Ascending aorta (tissue), 2 donors: ENCODE measurements around the gene EFNB2. TPM values are rescaled to one million over a fixed set of nuclear protein-coding genes. Genes with fewer than 3 reads are reported as not detected.

Experiments used
- DNase-seq, 2 donors: peaks; one replicate each; pipeline ENCODE4 v3.0.0-alpha.2; 2019; ENCODE audit warnings: low spot score in 2 of 2
- H3K27ac ChIP-seq, 2 donors: fragments of 200-600 bp; sonication (generic); one replicate each; pipeline ENCODE4 v1.5.1; 2016 to 2017; ENCODE audit warnings: mild to moderate bottlenecking in 1 of 2
- H3K27me3 ChIP-seq: fragments of 200-600 bp; sonication (generic); one replicate; pipeline ENCODE4 v1.5.1; 2017
- H3K36me3 ChIP-seq, 2 donors: fragments of 200-600 bp; sonication (generic); one replicate each; pipeline ENCODE4 v1.5.1; 2016
- H3K4me1 ChIP-seq, 2 donors: fragments of 200-600 bp; sonication (generic); one replicate each; pipeline ENCODE4 v1.5.1; 2016 to 2017; ENCODE audit warnings: mild to moderate bottlenecking in 1 of 2
- H3K4me3 ChIP-seq, 2 donors: fragments of 200-600 bp; sonication (generic); one replicate each; pipeline ENCODE4 v1.5.1; 2016 to 2017; ENCODE audit warnings: mild to moderate bottlenecking in 1 of 2
- H3K9me3 ChIP-seq, 2 donors: fragments of 200-600 bp; sonication (generic); one replicate each; pipeline ENCODE4 v1.5.1; 2016
- intact Hi-C: fragments of 100-400 bp; cut with DNase I; formaldehyde crosslinking; loops from one replicate; pipeline ENCODE4 v1.15.1; 2023
- total RNA-seq: library from RNA; depleted of rRNA; stranded (reverse); fragments of >200 nt; gene quantifications from one replicate; pipeline ENCODE4 v1.1.0, GENCODE V29; 2016
- TF ChIP-seq, protein P1 (sequence below), 3 experiments: fragments of 200-600 bp in 2 of 3; fragments of 450-650 bp in 1 of 3; sonication (generic) in 2 of 3; IDR thresholded peaks; one replicate each; pipeline ENCODE4 v1.5.1; 2016 to 2019; ENCODE audit warnings: antibody characterized with exemption in 3 of 3, mild to moderate bottlenecking in 1 of 3, moderate library complexity in 1 of 3

The EFNB2 gene
- total RNA-seq, 1 donor from 2014 or later: 38.0 TPM

DNA sequence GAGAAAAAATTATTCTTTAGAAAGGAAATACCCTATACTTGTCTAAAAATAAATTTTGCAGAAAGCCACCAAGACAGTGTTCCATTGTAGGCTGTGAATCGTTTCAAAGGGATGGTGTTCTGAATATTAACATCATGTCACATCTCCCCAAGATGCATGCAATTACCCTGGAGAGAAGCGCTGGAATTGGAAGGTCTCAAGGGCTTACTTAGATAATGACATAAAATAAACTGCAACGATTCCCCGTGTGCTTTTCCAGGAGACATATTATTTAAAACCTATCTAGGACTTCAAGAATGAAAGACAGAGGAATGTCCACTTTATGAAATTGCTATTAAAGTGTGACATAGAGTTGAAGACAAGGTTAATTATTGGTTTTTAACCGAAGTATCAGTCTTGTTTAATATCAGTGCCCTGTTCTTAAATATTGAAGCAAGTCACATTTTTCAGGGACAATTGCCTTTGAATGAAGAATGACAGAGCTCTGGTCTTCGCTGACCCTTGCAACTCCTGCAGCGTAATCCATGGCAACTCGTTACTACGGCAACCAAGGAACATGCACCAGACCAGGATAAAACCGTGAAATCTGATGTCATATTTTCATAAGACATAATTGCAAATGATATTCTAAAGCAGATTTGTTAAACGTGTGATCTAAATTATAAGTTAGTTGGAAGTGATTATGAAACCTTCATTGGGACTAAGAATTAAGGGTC lies 91.7 kb downstream of the EFNB2 start:
- DNase-seq: no peak
- Histone ChIP-seq H3K27me3 (no peaks in the 10 kb centered on the region), H3K9me3 (no peaks in the 10 kb centered on the region), H3K4me3 (no peak overlapping the region), H3K4me1 (no peaks in the 10 kb centered on the region), H3K36me3 (no peaks in the 10 kb centered on the region), H3K27ac (no peak overlapping the region)
- TF ChIP-seq, protein P1, sequence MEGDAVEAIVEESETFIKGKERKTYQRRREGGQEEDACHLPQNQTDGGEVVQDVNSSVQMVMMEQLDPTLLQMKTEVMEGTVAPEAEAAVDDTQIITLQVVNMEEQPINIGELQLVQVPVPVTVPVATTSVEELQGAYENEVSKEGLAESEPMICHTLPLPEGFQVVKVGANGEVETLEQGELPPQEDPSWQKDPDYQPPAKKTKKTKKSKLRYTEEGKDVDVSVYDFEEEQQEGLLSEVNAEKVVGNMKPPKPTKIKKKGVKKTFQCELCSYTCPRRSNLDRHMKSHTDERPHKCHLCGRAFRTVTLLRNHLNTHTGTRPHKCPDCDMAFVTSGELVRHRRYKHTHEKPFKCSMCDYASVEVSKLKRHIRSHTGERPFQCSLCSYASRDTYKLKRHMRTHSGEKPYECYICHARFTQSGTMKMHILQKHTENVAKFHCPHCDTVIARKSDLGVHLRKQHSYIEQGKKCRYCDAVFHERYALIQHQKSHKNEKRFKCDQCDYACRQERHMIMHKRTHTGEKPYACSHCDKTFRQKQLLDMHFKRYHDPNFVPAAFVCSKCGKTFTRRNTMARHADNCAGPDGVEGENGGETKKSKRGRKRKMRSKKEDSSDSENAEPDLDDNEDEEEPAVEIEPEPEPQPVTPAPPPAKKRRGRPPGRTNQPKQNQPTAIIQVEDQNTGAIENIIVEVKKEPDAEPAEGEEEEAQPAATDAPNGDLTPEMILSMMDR (IDR thresholded peaks at IDR 0.05): no peak
- intact Hi-C loops: no loop called here

DNA sequence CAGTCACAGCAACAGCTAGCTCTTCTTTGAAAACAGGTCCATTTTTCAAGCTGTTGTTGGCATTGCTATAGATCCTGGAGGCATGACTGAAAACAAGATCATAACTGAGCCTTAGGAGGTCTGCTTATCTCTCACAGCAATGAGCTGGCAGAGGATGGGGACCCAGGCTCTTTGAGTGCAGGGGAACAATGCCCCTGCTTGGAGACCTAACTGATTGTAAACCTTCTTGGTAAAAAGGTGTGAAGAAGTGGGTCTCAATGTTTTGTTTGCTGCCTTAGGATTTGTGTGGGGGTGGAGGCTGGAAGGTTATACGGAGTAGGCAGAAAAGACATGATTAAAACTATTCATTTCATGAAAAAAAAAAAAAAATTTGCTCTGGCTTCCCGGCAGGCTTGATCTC lies 94.6 kb downstream of the EFNB2 start:
- DNase-seq: no peak
- no peaks in the 10 kb centered on the region for H3K27me3 ChIP-seq
- H3K4me1 ChIP-seq: no peaks in the 10 kb centered on the region
- TF ChIP-seq, protein P1 (IDR thresholded peaks at IDR 0.05): no peak
- no peaks in the 10 kb centered on the region for H3K36me3 ChIP-seq
- H3K4me3 ChIP-seq: no peak overlapping the region
- intact Hi-C loops: no loop called here
- no peak overlapping the region for H3K27ac ChIP-seq
- no peaks in the 10 kb centered on the region for H3K9me3 ChIP-seq

Other genes with a start within 250 kb of the EFNB2 start
- gene ARGLU1, start 32.5 kb upstream of the EFNB2 start, total RNA-seq: 79.7 TPM